Fibroblast of gingiva (primary cell): ENCODE data around the gene FER.
"Not testable (repeated sequence)": the region's sequence is repeated elsewhere in the genome, so short reads cannot be mapped to it uniquely, and the experiment has no call there.

Experiments
- DNase-seq: peaks from one replicate; pipeline ENCODE4 v3.0.0-alpha.2; 2011; ENCODE audit warnings: low read depth

Gene FER

DNA sequence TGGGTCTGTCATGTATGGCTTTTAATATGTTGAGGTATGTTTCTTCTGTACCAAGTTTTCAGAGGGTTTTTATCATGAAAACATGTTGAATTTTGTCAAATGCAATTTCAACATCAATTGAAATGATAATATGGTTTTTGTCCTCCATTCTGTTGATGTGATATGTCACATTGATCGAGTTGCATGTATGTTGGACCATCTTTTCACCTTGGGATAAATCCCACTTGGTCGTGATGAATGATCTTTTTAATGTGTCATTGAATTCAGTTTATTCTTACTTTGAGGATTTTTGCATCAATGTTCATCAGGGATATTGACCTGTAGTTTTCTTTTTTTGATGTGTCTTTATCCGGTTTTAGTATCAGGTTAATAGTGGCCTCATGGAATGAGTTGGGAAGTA is 373.5 kb downstream of the FER start:
- DNase-seq = no peak

DNA sequence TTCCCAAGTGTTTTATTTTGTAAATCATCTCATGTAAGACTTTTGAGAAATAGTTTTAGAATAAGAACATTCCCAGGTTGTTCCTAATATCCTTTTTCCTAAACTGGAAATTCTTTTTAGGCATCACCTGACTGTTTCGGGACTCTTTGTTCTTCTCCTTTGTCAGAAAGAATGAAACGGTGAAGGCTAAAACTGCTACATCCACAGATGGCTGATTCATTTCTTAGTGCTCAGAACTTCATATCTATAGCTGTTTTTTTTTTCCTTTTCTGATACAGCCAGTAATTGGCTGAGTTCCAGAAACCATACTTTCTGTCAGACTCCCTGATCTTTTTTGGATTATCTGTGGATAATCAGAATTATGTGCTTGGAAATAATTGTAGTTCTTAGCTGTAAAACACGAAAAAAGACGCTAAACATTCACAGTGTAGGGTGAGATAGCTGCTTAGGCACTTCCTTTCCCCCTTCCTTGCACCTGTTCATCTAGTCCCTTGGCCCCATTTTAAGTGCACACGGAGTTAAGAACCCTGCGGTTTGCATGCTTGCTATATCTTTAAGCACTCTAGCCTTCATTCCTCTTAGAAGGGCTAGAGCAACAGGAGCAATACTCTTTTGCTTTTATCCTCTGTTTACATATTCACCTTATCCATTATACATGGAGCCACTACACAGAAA is 378.2 kb downstream of the FER start:
- no peak for DNase-seq

- DNase-seq = no peak
Measured at GRCh38 chr5:109126481-109126880, 378.8 kb downstream of the FER start.

- DNase-seq = no peak
Measured at GRCh38 chr5:109136906-109137305, 389.2 kb downstream of the FER start.

DNA sequence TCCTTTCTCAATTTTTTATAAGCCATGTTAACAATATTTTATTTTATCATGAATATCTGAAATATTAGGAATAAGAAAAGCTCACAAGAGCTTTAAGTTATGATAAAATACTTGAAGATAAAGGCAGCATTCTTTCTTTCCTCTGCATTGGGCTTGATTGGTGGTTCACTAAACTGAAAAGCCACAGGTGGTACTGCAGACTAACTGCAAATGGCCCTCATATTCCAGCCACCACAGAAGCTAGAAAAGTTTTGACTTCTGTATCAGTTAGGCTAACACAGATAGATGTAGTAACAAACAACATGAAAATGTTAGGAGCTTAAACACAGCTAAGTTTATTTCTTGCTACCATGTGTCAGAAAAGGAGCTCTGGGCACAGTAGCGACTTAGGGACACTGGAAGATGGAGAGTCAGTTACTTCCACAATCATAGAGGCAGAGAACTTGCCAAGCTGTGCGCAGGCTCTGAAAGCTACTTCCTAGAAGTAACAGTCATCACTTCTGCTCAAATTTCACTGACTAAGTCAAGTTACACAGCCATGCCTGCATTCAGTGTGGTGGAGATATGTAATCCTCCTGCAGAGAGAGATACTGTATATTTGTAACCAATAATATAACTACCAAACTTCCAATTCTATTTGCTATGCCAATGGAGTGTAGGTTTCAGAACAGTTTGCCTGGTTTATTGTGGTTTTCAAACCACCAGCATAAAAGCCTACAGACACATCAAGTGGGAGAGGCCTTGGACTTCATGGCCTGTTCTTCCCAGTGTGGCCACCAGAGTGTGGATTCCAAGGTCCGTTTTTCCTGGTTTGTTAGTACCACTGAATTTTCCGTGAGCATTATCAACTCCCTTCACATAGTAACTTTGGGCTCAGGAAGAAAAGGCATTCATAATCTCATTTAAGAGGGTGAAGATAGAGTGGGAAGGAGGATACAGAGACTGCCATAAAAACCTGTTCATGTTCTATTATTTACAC is 393.8 kb downstream of the FER start:
- DNase-seq = peak; percentile 39

GRCh38 chr5:109143031-109143430 is 395.3 kb downstream of the FER start:
- no peak for DNase-seq

- no peak for DNase-seq
Measured at GRCh38 chr5:109145139-109145538, 397.4 kb downstream of the FER start.

DNA sequence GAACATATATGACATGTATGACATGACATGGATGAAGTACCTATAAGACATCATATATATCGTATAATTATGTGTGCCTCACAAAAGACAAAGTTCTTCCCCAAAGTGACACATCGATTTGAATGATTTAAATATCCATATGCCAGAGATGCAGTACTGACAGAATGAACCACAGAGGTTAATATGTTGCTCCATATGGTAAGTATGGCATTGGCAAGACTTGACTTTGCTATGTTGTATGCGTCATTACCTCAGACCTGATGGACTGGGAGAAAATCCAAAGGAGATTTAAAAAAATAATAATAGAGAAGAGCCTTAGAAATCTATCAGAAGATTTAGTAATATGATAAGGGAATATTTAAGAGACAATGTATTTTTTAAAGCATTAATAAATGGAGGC is 398.9 kb downstream of the FER start:
- no peak for DNase-seq

GRCh38 chr5:109152565-109152964 is 404.9 kb downstream of the FER start:
- DNase-seq = no peak

GRCh38 chr5:109155625-109156024 is 407.9 kb downstream of the FER start:
- DNase-seq = no peak

GRCh38 chr5:109156885-109157284 is 409.2 kb downstream of the FER start:
- DNase-seq = no peak

- no peak for DNase-seq
Measured at GRCh38 chr5:109160468-109160867, 412.8 kb downstream of the FER start.

DNA sequence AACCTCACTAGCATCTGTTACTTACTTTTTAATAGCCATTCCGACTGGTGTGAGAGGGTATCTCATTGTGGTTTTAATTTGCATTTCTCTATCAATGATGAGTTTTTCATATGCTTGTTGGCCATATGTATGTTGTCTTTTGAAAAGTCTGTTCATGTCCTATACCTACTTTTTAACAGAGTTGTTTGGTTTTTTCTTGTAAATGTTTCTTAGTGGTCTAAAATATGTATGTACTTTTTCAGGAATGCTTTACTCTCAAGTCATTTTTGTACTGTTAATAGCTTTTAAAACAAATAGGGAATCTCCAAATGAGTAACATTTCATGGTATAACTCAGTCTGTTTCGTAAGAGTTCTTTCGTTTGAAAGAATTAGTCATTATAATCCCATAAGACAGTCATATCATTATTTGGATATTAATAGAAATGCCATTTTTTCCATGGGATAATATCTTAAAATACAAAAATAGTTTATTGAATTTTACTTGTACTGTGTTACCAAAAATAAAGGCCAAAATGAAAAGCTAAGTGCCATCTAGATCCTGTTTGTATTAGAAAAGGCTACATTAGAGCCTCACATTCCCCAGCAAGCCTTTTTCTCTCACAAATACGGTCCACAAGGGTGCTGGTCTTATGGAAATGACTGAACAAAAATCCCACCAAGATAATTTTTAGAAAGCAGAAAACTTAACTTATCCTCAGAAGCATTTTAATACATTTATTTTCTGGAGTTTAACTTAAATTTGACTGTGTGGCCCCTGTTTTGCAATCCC is 414.4 kb downstream of the FER start:
- peak; percentile 37 for DNase-seq

- DNase-seq = no peak
Measured at GRCh38 chr5:109163336-109163735, 415.6 kb downstream of the FER start.

DNA sequence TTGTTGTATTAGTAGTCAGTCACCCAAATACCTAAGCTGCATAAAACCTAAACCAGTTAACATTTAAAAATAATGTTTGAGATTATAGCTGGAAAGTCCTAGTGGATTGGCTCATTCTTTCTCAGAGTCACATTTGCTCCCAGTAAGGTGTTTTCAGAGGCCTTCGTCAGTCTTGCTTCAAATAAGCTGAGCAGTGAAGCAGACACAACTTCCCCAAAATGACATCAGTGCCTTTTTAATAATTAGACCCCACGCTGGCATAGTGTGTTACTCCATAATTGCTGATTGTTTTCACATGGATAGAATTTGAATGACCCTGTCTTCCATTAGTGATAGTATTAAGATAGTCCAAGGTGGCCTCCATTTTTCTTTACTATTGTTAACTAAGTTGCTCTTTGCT is 416.3 kb downstream of the FER start:
- DNase-seq = no peak

- no peak for DNase-seq
Measured at GRCh38 chr5:109167586-109167985, 419.9 kb downstream of the FER start.

GRCh38 chr5:109168151-109168550 is 420.5 kb downstream of the FER start:
- DNase-seq = no peak

DNA sequence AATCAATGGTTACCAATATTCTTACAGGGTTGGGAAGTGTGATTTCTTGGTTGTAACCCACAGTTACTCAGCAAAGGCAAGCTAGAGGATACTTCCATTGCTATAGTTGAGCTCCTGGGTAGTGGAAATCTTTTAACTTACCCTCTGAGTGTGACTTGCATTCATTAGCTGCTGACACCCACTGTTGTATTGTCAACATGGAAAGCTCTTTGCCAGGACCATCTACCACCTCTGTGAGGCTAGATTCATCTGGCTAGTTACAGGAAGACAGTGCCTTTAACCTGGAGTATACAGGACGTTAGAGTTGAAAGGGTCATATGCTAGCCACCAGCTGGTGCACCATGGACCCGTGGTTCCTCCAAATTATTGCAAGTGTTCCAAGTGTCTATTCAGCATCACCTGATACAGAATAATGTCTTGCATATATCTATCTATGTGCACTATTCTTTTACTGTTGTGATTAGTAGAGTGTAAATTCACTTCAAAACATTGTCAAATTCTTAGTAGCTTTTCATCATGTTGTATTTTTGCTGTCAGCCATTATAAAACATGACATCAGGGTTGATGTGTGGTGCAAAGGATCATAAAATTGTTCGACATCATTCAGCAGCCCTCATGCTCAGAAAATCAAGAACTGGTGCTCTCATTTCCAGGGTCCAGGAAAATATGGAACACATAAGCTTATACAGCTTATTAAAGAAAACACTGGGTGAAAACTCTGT is 423.1 kb downstream of the FER start:
- DNase-seq = no peak

GRCh38 chr5:109171437-109172073 is 423.9 kb downstream of the FER start:
- DNase-seq = not testable (repeated sequence)

- DNase-seq = no peak
Measured at GRCh38 chr5:109173036-109173794, 425.5 kb downstream of the FER start.

GRCh38 chr5:109177227-109177626 is 429.5 kb downstream of the FER start:
- no peak for DNase-seq
